ENCODE measurements around the gene MFSD12.

MFSD12 gene

DNA sequence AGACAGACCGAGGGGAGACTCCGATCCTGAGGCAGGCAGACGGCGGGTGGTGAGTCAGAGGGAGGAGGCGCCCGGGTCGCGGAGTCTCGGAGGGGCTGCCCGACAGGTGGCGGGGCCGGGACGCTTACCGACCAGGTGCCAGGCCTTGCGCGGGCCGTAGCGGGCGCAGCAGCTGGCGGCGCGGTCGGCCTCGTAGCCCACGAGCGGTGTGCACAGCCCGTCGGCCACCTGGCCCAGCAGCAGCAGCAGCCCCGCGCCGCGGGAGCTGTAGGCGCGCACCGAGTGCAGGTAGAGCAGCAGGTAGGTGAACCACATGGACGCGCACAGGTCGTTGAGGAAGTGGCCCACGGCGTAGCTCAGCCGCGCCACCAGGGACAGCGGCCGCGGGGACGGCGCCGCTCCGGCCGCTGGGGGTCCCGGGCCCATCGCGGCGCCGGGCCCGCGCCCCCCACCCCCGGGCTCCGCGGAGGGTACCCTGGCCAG, 367 bp downstream of the MFSD12 start:
- H3K79me2 ChIP-seq (ENCODE audit: insufficient read depth, low read length), result peaks cover 27% of the 10 kb centered on the region
- H4K20me1 ChIP-seq (ENCODE audit: low read depth, low read length), result peaks cover 7% of the 10 kb centered on the region; the same call in 1 of the 2 replicates
- peak overlapping the region; percentile 68 for H3K4me2 ChIP-seq (ENCODE audit: low read depth, low read length, poor library complexity, severe bottlenecking)
- H3K9me2 ChIP-seq (replicated peaks; ENCODE audit: insufficient read depth, low read length), result no peaks in the 10 kb centered on the region
- no peaks in the 10 kb centered on the region for H3F3A ChIP-seq (ENCODE audit: insufficient read depth)
- H3K27me3 ChIP-seq (ENCODE audit: low read length), result no peaks in the 10 kb centered on the region
- peak overlapping the region; percentile 62 for H3K4me3 ChIP-seq (ENCODE audit: insufficient read depth, low read length, poor library complexity, severe bottlenecking)
- no peak overlapping the region for H2AFZ ChIP-seq (ENCODE audit: low read depth, low read length, severe bottlenecking)
- no peaks in the 10 kb centered on the region for H3K9me3 ChIP-seq (ENCODE audit: insufficient read depth, low read length)
- H3K36me3 ChIP-seq (ENCODE audit: low read length), result no peaks in the 10 kb centered on the region
- H3K9ac ChIP-seq (ENCODE audit: low read length), result peak overlapping the region; percentile 62
- TF ChIP-seq CTCF (IDR thresholded peaks at IDR 0.05; ENCODE audit: insufficient read depth, low read length, poor library complexity, severe bottlenecking) (no peak), EZH2phosphoT487 (conservative IDR thresholded peaks at IDR 0.05; ENCODE audit: low read length) (no peak)
- H3K27ac ChIP-seq (ENCODE audit: low read depth, low read length), result no peak overlapping the region

GRCh38 chr19:3556423-3556977, 886 bp downstream of the MFSD12 start:
- Histone ChIP-seq H3K9me2 (replicated peaks; ENCODE audit: insufficient read depth, low read length) (no peaks in the 10 kb centered on the region), H3K79me2 (ENCODE audit: insufficient read depth, low read length) (peaks cover 30% of the 10 kb centered on the region), H3K9me3 (ENCODE audit: insufficient read depth, low read length) (no peaks in the 10 kb centered on the region), H3F3A (ENCODE audit: insufficient read depth) (no peaks in the 10 kb centered on the region), H3K27ac (ENCODE audit: low read depth, low read length) (no peak overlapping the region), H3K36me3 (ENCODE audit: low read length) (no peaks in the 10 kb centered on the region), H3K9ac (ENCODE audit: low read length) (peak overlapping the region; percentile 62), H3K27me3 (ENCODE audit: low read length) (no peaks in the 10 kb centered on the region), H2AFZ (ENCODE audit: low read depth, low read length, severe bottlenecking) (no peak overlapping the region), H4K20me1 (ENCODE audit: low read depth, low read length) (peaks cover 7% of the 10 kb centered on the region; the same call in 1 of the 2 replicates), H3K4me2 (ENCODE audit: low read depth, low read length, poor library complexity, severe bottlenecking) (peak overlapping the region; percentile 68), H3K4me3 (ENCODE audit: insufficient read depth, low read length, poor library complexity, severe bottlenecking) (peak overlapping the region; percentile 62)
- no peak for TF ChIP-seq CTCF (IDR thresholded peaks at IDR 0.05; ENCODE audit: insufficient read depth, low read length, poor library complexity, severe bottlenecking)
- TF ChIP-seq EZH2phosphoT487 (conservative IDR thresholded peaks at IDR 0.05; ENCODE audit: low read length), result no peak

DNA sequence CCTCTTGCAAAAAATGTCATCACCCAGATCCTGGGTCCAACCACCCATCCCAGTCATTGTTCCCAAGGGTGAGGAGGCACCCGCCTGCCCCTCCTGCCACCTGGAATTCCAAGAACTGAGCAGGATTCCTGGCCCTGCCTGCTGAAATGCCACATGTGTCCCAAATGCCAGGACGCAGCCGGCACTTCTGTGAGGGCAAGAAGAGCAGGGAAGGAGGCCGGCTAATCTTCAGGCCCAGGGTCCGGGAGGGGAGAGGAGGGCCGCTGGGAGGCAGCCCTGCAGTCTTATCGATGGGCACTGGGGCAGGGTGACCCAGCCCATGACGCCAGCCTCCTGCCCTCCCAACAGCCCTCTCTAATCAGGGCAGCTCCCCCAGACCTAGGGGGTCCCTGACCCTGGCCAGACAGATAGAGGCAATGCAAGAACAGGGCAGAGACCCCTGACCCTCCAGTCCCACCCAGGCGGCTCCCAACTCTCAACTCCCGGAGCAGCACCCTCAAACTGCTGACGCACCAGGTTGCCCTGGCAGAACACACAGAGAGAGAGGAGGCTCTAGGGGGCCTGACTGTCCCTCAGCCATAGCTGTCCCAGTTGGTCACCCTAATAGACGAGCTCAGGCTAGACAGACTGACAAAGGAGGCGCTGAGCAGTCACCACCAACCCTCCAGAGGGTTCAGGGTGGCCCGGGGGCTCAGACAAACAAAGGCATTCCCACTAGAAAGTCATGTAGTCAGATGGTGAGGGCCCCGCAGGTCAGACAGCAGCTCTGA, 1.5 kb downstream of the MFSD12 start:
- no peaks in the 10 kb centered on the region for H3K9me2 ChIP-seq (replicated peaks; ENCODE audit: insufficient read depth, low read length)

More for the DNA sequence above, 1.5 kb downstream of the MFSD12 start:
- Histone ChIP-seq H3K4me2 (ENCODE audit: low read depth, low read length, poor library complexity, severe bottlenecking) (peak overlapping the region; percentile 68), H3K4me3 (ENCODE audit: insufficient read depth, low read length, poor library complexity, severe bottlenecking) (peak overlapping the region; percentile 62), H3K27ac (ENCODE audit: low read depth, low read length) (no peak overlapping the region), H4K20me1 (ENCODE audit: low read depth, low read length) (peaks cover 7% of the 10 kb centered on the region; the same call in 1 of the 2 replicates), H2AFZ (ENCODE audit: low read depth, low read length, severe bottlenecking) (no peak overlapping the region), H3K79me2 (ENCODE audit: insufficient read depth, low read length) (peaks cover 30% of the 10 kb centered on the region), H3K36me3 (ENCODE audit: low read length) (no peaks in the 10 kb centered on the region), H3F3A (ENCODE audit: insufficient read depth) (no peaks in the 10 kb centered on the region), H3K27me3 (ENCODE audit: low read length) (no peaks in the 10 kb centered on the region), H3K9ac (ENCODE audit: low read length) (peak overlapping the region; percentile 62), H3K9me3 (ENCODE audit: insufficient read depth, low read length) (no peaks in the 10 kb centered on the region)
- TF ChIP-seq EZH2phosphoT487 (conservative IDR thresholded peaks at IDR 0.05; ENCODE audit: low read length), result no peak
- no peak for TF ChIP-seq CTCF (IDR thresholded peaks at IDR 0.05; ENCODE audit: insufficient read depth, low read length, poor library complexity, severe bottlenecking)
